ENCODE results near the gene CDY1B.
"Not testable (repeated sequence)": the region's sequence is repeated elsewhere in the genome, so short reads cannot be mapped to it uniquely, and the experiment has no call there.

The CDY1B gene, protein sequence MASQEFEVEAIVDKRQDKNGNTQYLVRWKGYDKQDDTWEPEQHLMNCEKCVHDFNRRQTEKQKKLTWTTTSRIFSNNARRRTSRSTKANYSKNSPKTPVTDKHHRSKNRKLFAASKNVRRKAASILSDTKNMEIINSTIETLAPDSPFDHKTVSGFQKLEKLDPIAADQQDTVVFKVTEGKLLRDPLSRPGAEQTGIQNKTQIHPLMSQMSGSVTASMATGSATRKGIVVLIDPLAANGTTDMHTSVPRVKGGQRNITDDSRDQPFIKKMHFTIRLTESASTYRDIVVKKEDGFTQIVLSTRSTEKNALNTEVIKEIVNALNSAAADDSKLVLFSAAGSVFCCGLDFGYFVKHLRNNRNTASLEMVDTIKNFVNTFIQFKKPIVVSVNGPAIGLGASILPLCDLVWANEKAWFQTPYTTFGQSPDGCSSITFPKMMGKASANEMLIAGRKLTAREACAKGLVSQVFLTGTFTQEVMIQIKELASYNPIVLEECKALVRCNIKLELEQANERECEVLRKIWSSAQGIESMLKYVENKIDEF

DNA sequence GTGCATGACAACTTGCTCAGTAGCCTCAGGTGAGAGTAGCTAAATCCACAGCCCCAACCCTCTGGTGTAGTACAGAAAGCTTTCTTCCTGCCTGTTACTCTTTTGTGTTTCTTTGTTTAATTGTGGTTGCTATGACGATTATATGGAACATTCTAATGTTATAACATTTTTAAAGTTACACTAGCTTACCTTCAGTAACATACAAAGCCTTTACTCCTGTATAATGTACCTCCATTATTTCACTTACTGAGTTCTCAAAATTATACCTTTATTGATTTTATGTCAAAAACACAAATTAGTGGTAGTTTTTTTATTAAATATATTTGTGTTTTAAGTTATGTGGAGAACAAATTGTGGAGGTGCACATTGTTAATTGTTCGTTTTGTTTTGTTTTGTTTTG lies at the start of gene CDY1B:
CDY1B (minus strand) TSS at position 101 of the 400 bp plus-strand sequence. CDS start 331 bp downstream, outside the sequence.
- in situ Hi-C loops (cut with MboI; ENCODE audit: low sequenced_read_pairs, unreplicated experiment); DNase-seq (ENCODE audit: low spot score): not testable (repeated sequence)

DNA sequence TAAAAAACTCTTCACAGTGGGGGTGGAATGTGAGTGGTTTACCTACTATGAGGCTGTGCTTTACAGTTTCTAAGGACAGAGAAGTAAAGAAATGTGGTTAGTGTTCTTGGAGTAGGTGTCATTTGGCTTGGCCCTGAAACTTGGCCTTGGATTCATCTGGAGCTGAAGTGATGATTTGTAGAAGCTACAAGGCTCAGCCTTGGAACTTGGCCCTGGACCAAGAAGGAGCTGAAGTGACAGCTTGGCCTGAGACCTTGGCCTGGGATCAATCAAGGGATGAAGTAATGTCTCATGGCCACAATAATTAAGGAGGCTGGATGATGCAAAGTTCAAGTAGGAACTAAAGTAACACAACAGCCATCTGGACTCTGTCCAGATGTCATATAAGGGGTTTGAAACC lies 1.7 kb upstream of the CDY1B start:
- in situ Hi-C loops (cut with MboI; ENCODE audit: low sequenced_read_pairs, unreplicated experiment); DNase-seq (ENCODE audit: low spot score): not testable (repeated sequence)

DNA sequence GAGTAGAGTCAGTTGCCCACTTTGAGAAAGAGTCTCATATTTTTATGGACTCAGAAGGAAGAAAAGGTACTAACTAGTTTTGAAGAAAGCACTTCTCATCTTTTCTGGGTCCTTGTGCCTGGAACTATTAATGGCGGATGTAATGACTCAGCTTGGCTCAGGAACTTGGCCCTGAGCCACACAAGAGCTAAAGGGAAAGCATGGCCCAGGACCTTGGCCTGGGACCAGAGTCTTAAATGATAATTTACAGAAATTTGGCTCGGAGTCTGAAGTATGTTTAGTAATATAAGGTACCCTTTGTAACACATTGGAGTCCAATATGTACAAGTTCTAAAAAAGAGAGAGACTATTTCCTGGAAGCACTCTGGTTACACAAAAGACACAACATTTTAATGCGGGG lies 4.6 kb downstream of the CDY1B start:
- in situ Hi-C loops (cut with MboI; ENCODE audit: low sequenced_read_pairs, unreplicated experiment): not testable (repeated sequence)

DNA sequence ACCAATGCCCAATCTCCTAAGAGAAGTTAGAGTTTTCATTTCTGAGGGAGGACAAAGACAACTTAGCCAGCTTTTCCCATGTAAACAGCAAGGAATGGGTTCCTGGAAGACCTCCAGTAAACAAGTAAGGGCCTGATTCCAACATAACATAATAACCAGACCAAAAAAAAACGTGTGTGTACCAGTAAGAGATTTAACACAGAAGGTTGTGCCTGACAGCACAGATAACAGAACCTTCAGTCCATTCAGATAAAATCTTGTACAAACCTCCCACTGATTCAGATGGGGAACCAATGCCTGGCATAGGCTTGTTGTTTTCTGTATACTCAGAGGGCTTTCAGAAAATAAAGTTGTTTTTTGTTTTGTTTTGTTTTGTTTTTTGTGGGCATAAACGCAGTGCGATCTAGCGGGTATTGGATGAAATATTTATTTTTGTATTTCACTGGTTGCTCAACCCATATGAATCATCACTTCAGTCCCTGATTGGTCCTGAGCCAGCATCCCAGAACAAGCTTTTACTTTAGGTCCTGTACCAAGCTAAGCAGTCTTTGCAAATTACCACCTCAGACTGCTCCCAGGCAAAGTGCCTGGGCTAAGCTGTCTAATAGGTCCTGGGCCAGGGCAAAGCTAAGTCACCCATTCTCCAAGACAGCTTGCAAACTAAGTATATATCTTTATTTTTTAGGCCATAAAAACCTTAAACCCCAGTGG lies 8.7 kb downstream of the CDY1B start:
- in situ Hi-C loops (cut with MboI; ENCODE audit: low sequenced_read_pairs, unreplicated experiment); DNase-seq (ENCODE audit: low spot score): not testable (repeated sequence)

More for the DNA sequence above, 4.6 kb downstream of the CDY1B start:
- DNase-seq (ENCODE audit: low spot score): not testable (repeated sequence)

DNA sequence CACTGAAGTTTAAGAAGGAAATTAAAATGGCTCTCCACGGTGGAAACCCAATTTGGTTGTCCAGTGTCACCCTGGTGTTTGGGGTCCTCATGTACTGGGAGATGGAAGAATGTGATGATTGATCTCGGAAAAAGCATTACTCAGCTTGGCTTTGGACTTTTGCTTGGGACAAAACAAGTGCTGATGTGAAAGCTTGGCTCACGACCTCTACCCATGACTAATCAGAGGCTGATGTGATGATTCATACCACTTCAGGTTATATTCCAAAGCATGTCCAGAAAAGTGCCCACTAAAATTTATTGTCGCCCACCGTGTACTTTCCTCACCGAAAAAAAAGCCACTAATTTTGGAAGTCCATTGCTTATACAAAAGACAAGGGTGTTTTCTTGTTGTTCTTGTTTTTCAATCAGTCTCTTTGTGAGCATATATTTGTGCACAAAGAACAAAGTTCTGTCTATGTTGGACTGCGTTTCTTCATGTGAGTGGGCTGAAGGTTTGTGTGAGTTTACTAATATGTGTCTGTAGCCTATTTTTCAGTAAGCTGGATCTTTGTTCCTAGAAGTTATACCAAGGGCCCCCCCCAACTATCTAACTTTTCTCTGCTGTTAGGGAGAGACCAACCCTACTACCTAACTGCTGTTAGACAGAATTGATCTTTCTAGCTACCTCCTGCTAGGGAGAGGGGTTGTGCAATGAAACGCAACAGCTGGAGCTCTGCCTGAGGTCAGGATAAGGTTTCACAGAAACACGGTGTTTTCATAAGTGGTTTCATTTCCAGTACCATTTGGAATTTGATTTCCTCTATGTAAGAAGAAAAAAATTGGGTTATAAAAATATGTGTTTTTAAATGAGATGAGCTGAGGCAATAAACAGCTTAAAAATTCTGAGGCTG lies 21.4 kb downstream of the CDY1B start:
- in situ Hi-C loops (cut with MboI; ENCODE audit: low sequenced_read_pairs, unreplicated experiment); DNase-seq (ENCODE audit: low spot score): not testable (repeated sequence)

Data from GM13976 (cell line).